IMR-90 (cell line): ENCODE measurements around the gene SRPK1. TPM values are rescaled to one million over a fixed set of nuclear protein-coding genes. Genes with fewer than 3 reads are reported as not detected.

Experiments
- ATAC-seq: fragments of 200-7000 bp; cut with Tn5 transposase; 2 replicates; pipeline ENCODE4 v1.9.1; 2020; ENCODE audit warnings: low read depth, mild to moderate bottlenecking, moderate library complexity
- BruUV-seq: library from RNA; stranded (reverse); fragments of 400-500 nt; replicated peaks from 2 replicates; lab custom pipeline; 2021; lab: Mats Ljungman, UMichigan
- CTCF ChIA-PET: fragments of 300-600 bp; formaldehyde crosslinking; extraction: SDS; loops from one replicate; lab custom pipeline; 2021; ENCODE audit warnings: antibody characterized with exemption; lab: Yijun Ruan, JAX
- POLR2A ChIA-PET: fragments of 300-600 bp; sonication (Branson Sonifier 250); formaldehyde crosslinking; loops from one replicate; lab custom pipeline; 2022; ENCODE audit warnings: antibody characterized with exemption; ENCODE audit not compliant: unreplicated experiment; lab: Charles Lee
- DNase-seq: peaks from one replicate; pipeline ENCODE4 v3.0.0; 2013
- H2AFZ ChIP-seq: replicated peaks from 2 replicates; pipeline ENCODE3; 2013; ENCODE audit warnings: low read length, mild to moderate bottlenecking; ENCODE audit not compliant: poor library complexity
- H2AK5ac ChIP-seq: 2 replicates; pipeline ENCODE4 v1.6.1; 2013; ENCODE audit warnings: low read depth, low read length, inconsistent platforms
- H2AK9ac ChIP-seq: replicated peaks from 2 replicates; pipeline ENCODE3; 2013; ENCODE audit warnings: mild to moderate bottlenecking, low read depth, low read length, moderate library complexity; ENCODE audit not compliant: poor library complexity
- H2BK120ac ChIP-seq: 2 replicates; pipeline ENCODE4 v1.6.1; 2013; ENCODE audit warnings: low read depth, low read length, inconsistent platforms
- H2BK15ac ChIP-seq: 3 replicates; pipeline ENCODE4 v1.6.1; 2013; ENCODE audit warnings: low read depth, low read length, inconsistent platforms
- H2BK20ac ChIP-seq: 2 replicates; pipeline ENCODE4 v1.6.1; 2013; ENCODE audit warnings: low read depth, mild to moderate bottlenecking, inconsistent platforms, low read length, moderate library complexity
- H2BK5ac ChIP-seq: 2 replicates; pipeline ENCODE4 v1.6.1; 2013; ENCODE audit warnings: mild to moderate bottlenecking, low read depth, low read length, inconsistent platforms; ENCODE audit not compliant: poor library complexity, severe bottlenecking
- H3K14ac ChIP-seq: replicated peaks from 2 replicates; pipeline ENCODE4 v1.6.1; 2013; ENCODE audit warnings: low read depth, low read length, inconsistent platforms
- H3K18ac ChIP-seq: 2 replicates; pipeline ENCODE4 v1.6.1; 2013; ENCODE audit warnings: low read depth, low read length, control low read depth
- H3K23ac ChIP-seq: 2 replicates; pipeline ENCODE4 v1.6.1; 2013; ENCODE audit warnings: low read depth, low read length, inconsistent platforms
- H3K27ac ChIP-seq: 2 replicates; pipeline ENCODE4 v1.5.1; 2013; ENCODE audit warnings: mild to moderate bottlenecking, control low read depth, low read length; ENCODE audit not compliant: insufficient read depth
- H3K27me3 ChIP-seq: 2 replicates; pipeline ENCODE4 v1.6.1; 2013; ENCODE audit warnings: low read length; ENCODE audit not compliant: control insufficient read depth, insufficient read depth
- H3K36me3 ChIP-seq: 2 replicates; pipeline ENCODE4 v1.6.1; 2013; ENCODE audit warnings: low read length, mixed read lengths; ENCODE audit not compliant: control insufficient read depth, insufficient read depth
- H3K4ac ChIP-seq: 2 replicates; pipeline ENCODE4 v1.6.1; 2013; ENCODE audit warnings: low read depth, low read length, inconsistent platforms
- H3K4me1 ChIP-seq: 2 replicates; pipeline ENCODE4 v1.6.1; 2013; ENCODE audit warnings: low read length, mixed read lengths; ENCODE audit not compliant: control insufficient read depth, insufficient read depth
- H3K4me2 ChIP-seq: 2 replicates; pipeline ENCODE4 v1.6.1; 2013; ENCODE audit warnings: low read depth, mild to moderate bottlenecking, control low read depth, low read length, moderate library complexity
- H3K4me3 ChIP-seq: 2 replicates; pipeline ENCODE4 v1.5.1; 2013; ENCODE audit warnings: low read depth, mild to moderate bottlenecking, control low read depth, low read length, moderate library complexity; ENCODE audit not compliant: insufficient read depth
- H3K56ac ChIP-seq: 2 replicates; pipeline ENCODE4 v1.6.1; 2013; ENCODE audit warnings: low read length, inconsistent platforms; ENCODE audit not compliant: insufficient read depth; ENCODE audit errors: extremely low read depth
- H3K79me1 ChIP-seq, 2 experiments: 2 replicates each; pipeline ENCODE4 v1.6.1; 2013; ENCODE audit warnings: low read length in 2 of 2, inconsistent platforms in 1 of 2, low read depth in 1 of 2
- H3K9ac ChIP-seq: 2 replicates; pipeline ENCODE4 v1.6.1; 2013; ENCODE audit warnings: low read depth, low read length, control low read depth
- H3K9me1 ChIP-seq: 2 replicates; pipeline ENCODE4 v1.6.1; 2013; ENCODE audit warnings: low read length, inconsistent platforms; ENCODE audit not compliant: insufficient read depth
- H3K9me3 ChIP-seq: 2 replicates; pipeline ENCODE4 v1.6.1; 2013; ENCODE audit warnings: low read length; ENCODE audit not compliant: control insufficient read depth, insufficient read depth
- H4K20me1 ChIP-seq: 2 replicates; pipeline ENCODE4 v1.6.1; 2013; ENCODE audit warnings: low read length, inconsistent platforms; ENCODE audit not compliant: insufficient read depth
- H4K5ac ChIP-seq: 2 replicates; pipeline ENCODE4 v1.6.1; 2013; ENCODE audit warnings: mild to moderate bottlenecking, low read depth, low read length, control low read depth
- H4K8ac ChIP-seq, 2 experiments: 2 replicates each; pipeline ENCODE4 v1.6.1; 2013; ENCODE audit warnings: low read depth in 2 of 2, low read length in 2 of 2, control low read depth in 1 of 2, inconsistent platforms in 1 of 2
- H4K91ac ChIP-seq: 2 replicates; pipeline ENCODE4 v1.6.1; 2013; ENCODE audit warnings: low read depth, low read length, inconsistent platforms; ENCODE audit not compliant: insufficient read depth
- BHLHE40 ChIP-seq: fragments of 150-350 bp; IDR thresholded peaks from 2 replicates; pipeline ENCODE4 v1.6.1; 2016; ENCODE audit warnings: mild to moderate bottlenecking, low read depth, low read length
- CEBPB ChIP-seq: IDR thresholded peaks from 2 replicates; pipeline ENCODE4 v1.6.1; 2012; ENCODE audit warnings: low read depth, low read length, improper control_type of control experiment
- CHD1 ChIP-seq: IDR thresholded peaks from 2 replicates; pipeline ENCODE4 v1.6.1; 2012; ENCODE audit warnings: low read depth, low read length, improper control_type of control experiment
- CTCF ChIP-seq: conservative IDR thresholded peaks from 2 replicates; pipeline ENCODE4 v1.5.1; 2012; ENCODE audit warnings: mild to moderate bottlenecking, low read depth, low read length, improper control_type of control experiment
- ELK1 ChIP-seq: fragments of 150-350 bp; IDR thresholded peaks from 2 replicates; pipeline ENCODE4 v1.6.1; 2016; ENCODE audit warnings: low read depth, mild to moderate bottlenecking, low read length, moderate library complexity, borderline replicate concordance
- FOS ChIP-seq: fragments of 150-350 bp; IDR thresholded peaks from 2 replicates; pipeline ENCODE4 v1.6.1; 2016; ENCODE audit warnings: low read depth, low read length
- MAFK ChIP-seq: IDR thresholded peaks from 2 replicates; pipeline ENCODE4 v1.6.1; 2012; ENCODE audit warnings: low read depth, low read length, improper control_type of control experiment
- MAZ ChIP-seq: IDR thresholded peaks from 2 replicates; pipeline ENCODE4 v1.6.1; 2012; ENCODE audit warnings: low read depth, mild to moderate bottlenecking, low read length, improper control_type of control experiment, moderate library complexity, borderline replicate concordance
- MXI1 ChIP-seq: IDR thresholded peaks from 2 replicates; pipeline ENCODE4 v1.6.1; 2012; ENCODE audit warnings: low read depth, mild to moderate bottlenecking, low read length, moderate library complexity, borderline replicate concordance
- NFE2L2 ChIP-seq: fragments of 150-350 bp; IDR thresholded peaks from 2 replicates; pipeline ENCODE4 v1.6.1; 2016; ENCODE audit warnings: low read depth, mild to moderate bottlenecking, low read length
- POLR2A ChIP-seq: IDR thresholded peaks from 2 replicates; pipeline ENCODE4 v1.6.1; 2012; ENCODE audit warnings: mild to moderate bottlenecking, low read depth, low read length
- RAD21 ChIP-seq: IDR thresholded peaks from 2 replicates; pipeline ENCODE4 v1.6.1; 2012; ENCODE audit warnings: low read length, improper control_type of control experiment
- RCOR1 ChIP-seq: IDR thresholded peaks from 2 replicates; pipeline ENCODE4 v1.6.1; 2012; ENCODE audit warnings: mild to moderate bottlenecking, low read length, improper control_type of control experiment; ENCODE audit not compliant: insufficient replicate concordance
- RFX5 ChIP-seq: IDR thresholded peaks from 2 replicates; pipeline ENCODE4 v1.8.0; 2012; ENCODE audit warnings: low read depth, mild to moderate bottlenecking, low read length, moderate library complexity
- SMC3 ChIP-seq: fragments of 150-350 bp; IDR thresholded peaks from 2 replicates; pipeline ENCODE4 v1.6.1; 2016; ENCODE audit warnings: low read depth, mild to moderate bottlenecking, antibody characterized with exemption, low read length, moderate library complexity
- USF2 ChIP-seq: fragments of 150-350 bp; IDR thresholded peaks from 2 replicates; pipeline ENCODE4 v1.6.1; 2017; ENCODE audit warnings: mild to moderate bottlenecking, antibody characterized with exemption, low read length, low read depth
- WGBS, 2 experiments: methylation state at CpG; one replicate each; pipeline versions ENCODE4 v1.1.5 to v1.1.7; 2013; ENCODE audit warnings: missing lambda C conversion rate in 2 of 2; ENCODE audit not compliant: insufficient read length in 1 of 2; ENCODE audit errors: extremely low coverage in 2 of 2; 5-methylcytosine and 5-hydroxymethylcytosine counted together
- dilution Hi-C: fragments of 300-500 bp; cut with HindIII; formaldehyde crosslinking; loops from one replicate; pipeline ENCODE4 v1.14.3; 2018; ENCODE audit warnings: low sequenced_read_pairs; ENCODE audit not compliant: unreplicated experiment
- in situ Hi-C: fragments of 300-500 bp; cut with MboI; formaldehyde crosslinking; loops from 3 replicates; pipeline ENCODE4 v1.14.3; 2019; ENCODE audit warnings: low sequenced_read_pairs, inconsistent platforms, mixed read lengths
- intact Hi-C: fragments of 100-400 bp; cut with micrococcal nuclease; formaldehyde crosslinking; loops from 2 replicates; pipeline ENCODE4 v1.10.0; 2022
- polyA plus RNA-seq, 3 experiments: library from polyadenylated mRNA; depleted of rRNA; stranded (reverse); fragments of >200 nt; gene quantifications; 2 replicates each; pipeline ENCODE4 v1.2.3, GENCODE V29; 2012; ENCODE audit warnings: low replicate concordance in 1 of 3
- total RNA-seq: library from RNA; depleted of rRNA; stranded (reverse); fragments of >200 nt; gene quantifications from 2 replicates; pipeline ENCODE4 v1.2.3, GENCODE V29; 2012

SRPK1 gene
- total and polyA plus RNA-seq, 2 of the 4 experiments (the other 2 are of a cell fraction): 22.5 to 44.6 TPM

GRCh38 chr6:35898003-35898402 is 22.9 kb downstream of the SRPK1 start:
- Histone ChIP-seq H3K9me3 (no peaks in the 10 kb centered on the region), H2BK15ac (no peak overlapping the region), H2BK120ac (no peak overlapping the region), H3K9ac (no peak overlapping the region), H2AFZ (no peak overlapping the region), H4K20me1 (peaks cover 18% of the 10 kb centered on the region; the same call in 1 of the 2 replicates), H2AK5ac (no peak overlapping the region), H3K4me2 (no peak overlapping the region), H3K23ac (no peak overlapping the region), H3K27me3 (no peaks in the 10 kb centered on the region), H3K4ac (no peak overlapping the region), H2BK20ac (no peak overlapping the region), H3K4me1 (no peaks in the 10 kb centered on the region), H3K79me1 (peaks cover 39 to 66% of the 10 kb centered on the region in 2 experiments), H2AK9ac (no peak overlapping the region), H3K56ac (no peak overlapping the region), H3K27ac (no peak overlapping the region), H4K5ac (no peak overlapping the region), H3K14ac (no peak overlapping the region), H3K4me3 (no peak overlapping the region), H3K9me1 (peaks cover 3% of the 10 kb centered on the region; the same call in 1 of the 2 replicates), H3K36me3 (no peaks in the 10 kb centered on the region; the same call in 1 of the 2 replicates), H4K8ac (no peak overlapping the region), H3K18ac (no peak overlapping the region), H2BK5ac (no peak overlapping the region), H4K91ac (no peak overlapping the region)
- ATAC-seq: no peak
- 100% methylated on average over 1 of the region's 2 CpGs; no CpG with 5 or more reads in 1 of the 2 experiments for WGBS, 2 experiments
- in situ Hi-C loops (no loop called here), dilution Hi-C loops (no loop called here), intact Hi-C loops (no loop called here)
- ChIA-PET POLR2A (no interaction called here), CTCF (interaction anchor here (0.6 kb wide), 1 partner anchor 10 kb away, joined by 3 read pairs; no protein-coding TSS in a partner anchor)
- DNase-seq: no peak
- no peak for TF ChIP-seq MAZ
- no peak for TF ChIP-seq FOS
- no peak for TF ChIP-seq RFX5
- TF ChIP-seq MAFK: no peak
- TF ChIP-seq USF2: no peak
- TF ChIP-seq RAD21: no peak
- TF ChIP-seq ELK1: no peak
- no peak for TF ChIP-seq RCOR1
- TF ChIP-seq CHD1: no peak
- TF ChIP-seq CTCF: no peak
- no peak for TF ChIP-seq CEBPB
- no peak for TF ChIP-seq NFE2L2
- TF ChIP-seq POLR2A: no peak
- TF ChIP-seq SMC3: no peak
- TF ChIP-seq MXI1: no peak
- TF ChIP-seq BHLHE40: no peak
- no TSS peak for BruUV-seq
